Ascending aorta (tissue), 2 donors: ENCODE data around the gene LCE1D. TPM values are rescaled to one million over a fixed set of nuclear protein-coding genes. Genes with fewer than 3 reads are reported as not detected.

Source experiments
- DNase-seq, 2 donors: peaks; one replicate each; pipeline ENCODE4 v3.0.0-alpha.2; 2019; ENCODE audit warnings: low spot score in 2 of 2
- H3K27ac ChIP-seq, 2 donors: fragments of 200-600 bp; sonication (generic); one replicate each; pipeline ENCODE4 v1.5.1; 2016 to 2017; ENCODE audit warnings: mild to moderate bottlenecking in 1 of 2
- H3K27me3 ChIP-seq: fragments of 200-600 bp; sonication (generic); one replicate; pipeline ENCODE4 v1.5.1; 2017
- H3K36me3 ChIP-seq, 2 donors: fragments of 200-600 bp; sonication (generic); one replicate each; pipeline ENCODE4 v1.5.1; 2016
- H3K4me1 ChIP-seq, 2 donors: fragments of 200-600 bp; sonication (generic); one replicate each; pipeline ENCODE4 v1.5.1; 2016 to 2017; ENCODE audit warnings: mild to moderate bottlenecking in 1 of 2
- H3K4me3 ChIP-seq, 2 donors: fragments of 200-600 bp; sonication (generic); one replicate each; pipeline ENCODE4 v1.5.1; 2016 to 2017; ENCODE audit warnings: mild to moderate bottlenecking in 1 of 2
- H3K9me3 ChIP-seq, 2 donors: fragments of 200-600 bp; sonication (generic); one replicate each; pipeline ENCODE4 v1.5.1; 2016
- CTCF ChIP-seq, 3 experiments: fragments of 200-600 bp in 2 of 3; fragments of 450-650 bp in 1 of 3; sonication (generic) in 2 of 3; IDR thresholded peaks; one replicate each; pipeline ENCODE4 v1.5.1; 2016 to 2019; ENCODE audit warnings: antibody characterized with exemption in 3 of 3, mild to moderate bottlenecking in 1 of 3, moderate library complexity in 1 of 3
- intact Hi-C: fragments of 100-400 bp; cut with DNase I; formaldehyde crosslinking; loops from one replicate; pipeline ENCODE4 v1.15.1; 2023
- total RNA-seq: library from RNA; depleted of rRNA; stranded (reverse); fragments of >200 nt; gene quantifications from one replicate; pipeline ENCODE4 v1.1.0, GENCODE V29; 2016

LCE1D gene
- total RNA-seq, 1 donor from 2014 or later, result not detected

GRCh38 chr1:152758636-152759035 lies 37.9 kb upstream of the LCE1D start:
- intact Hi-C loops, result no loop called here
- H3K27me3 ChIP-seq, result no peaks in the 10 kb centered on the region
- no peak overlapping the region for H3K27ac ChIP-seq
- no peaks in the 10 kb centered on the region for H3K4me1 ChIP-seq
- no peak for DNase-seq
- no peaks in the 10 kb centered on the region for H3K36me3 ChIP-seq
- no peaks in the 10 kb centered on the region for H3K9me3 ChIP-seq
- no peak for TF ChIP-seq CTCF (IDR thresholded peaks at IDR 0.05)
- no peak overlapping the region for H3K4me3 ChIP-seq

- Histone ChIP-seq H3K9me3 (no peaks in the 10 kb centered on the region), H3K36me3 (no peaks in the 10 kb centered on the region), H3K4me3 (no peak overlapping the region), H3K27me3 (no peaks in the 10 kb centered on the region), H3K4me1 (no peaks in the 10 kb centered on the region), H3K27ac (no peak overlapping the region)
- DNase-seq, result no peak
- TF ChIP-seq CTCF (IDR thresholded peaks at IDR 0.05), result no peak
- intact Hi-C loops, result no loop called here
Measured at GRCh38 chr1:152759453-152760173, 36.9 kb upstream of the LCE1D start.

GRCh38 chr1:152760551-152761190 lies 35.9 kb upstream of the LCE1D start:
- Histone ChIP-seq H3K36me3 (no peaks in the 10 kb centered on the region), H3K27ac (no peak overlapping the region), H3K4me1 (no peaks in the 10 kb centered on the region), H3K27me3 (no peaks in the 10 kb centered on the region), H3K4me3 (no peak overlapping the region), H3K9me3 (no peaks in the 10 kb centered on the region)
- intact Hi-C loops, result no loop called here
- no peak for DNase-seq
- TF ChIP-seq CTCF (IDR thresholded peaks at IDR 0.05), result no peak

- H3K27me3 ChIP-seq, result no peaks in the 10 kb centered on the region
- no peaks in the 10 kb centered on the region for H3K9me3 ChIP-seq
- intact Hi-C loops, result no loop called here
- DNase-seq, result no peak
- no peak overlapping the region for H3K4me3 ChIP-seq
- no peaks in the 10 kb centered on the region for H3K4me1 ChIP-seq
- no peak overlapping the region for H3K27ac ChIP-seq
- TF ChIP-seq CTCF (IDR thresholded peaks at IDR 0.05), result no peak
- no peaks in the 10 kb centered on the region for H3K36me3 ChIP-seq
Measured at GRCh38 chr1:152761609-152762213, 34.8 kb upstream of the LCE1D start.

- Histone ChIP-seq H3K36me3 (no peaks in the 10 kb centered on the region), H3K9me3 (no peaks in the 10 kb centered on the region), H3K27me3 (no peaks in the 10 kb centered on the region), H3K4me3 (no peak overlapping the region), H3K4me1 (no peaks in the 10 kb centered on the region), H3K27ac (no peak overlapping the region)
- no peak for TF ChIP-seq CTCF (IDR thresholded peaks at IDR 0.05)
- intact Hi-C loops, result no loop called here
- no peak for DNase-seq
Measured at GRCh38 chr1:152768847-152769533, 27.5 kb upstream of the LCE1D start.
